ENCODE results near the gene MCRIP2. TPM values are rescaled to one million over a fixed set of nuclear protein-coding genes. Genes with fewer than 3 reads are reported as not detected.
A peak's percentile ranks its signal among the peaks of the same experiment; 100 is the strongest.

The MCRIP2 gene
- total and polyA plus RNA-seq, 9 donors = 0.98 to 42.3 (median 31.2) TPM

GRCh38 chr16:662095-662494 is 20.5 kb downstream of the MCRIP2 start:
- Histone ChIP-seq H3K4me3 (no peak overlapping the region), H3K36me3 (no peaks in the 10 kb centered on the region), H3K27me3 (no peaks in the 10 kb centered on the region), H3K9me3 (no peaks in the 10 kb centered on the region), H3K27ac (no peak overlapping the region), H3K4me1 (ENCODE audit: insufficient read depth) (peaks cover 5% of the 10 kb centered on the region)
- peak in 1 of 5 donors; percentile 43 for DNase-seq
- TF ChIP-seq CTCF (IDR thresholded peaks at IDR 0.05) (no peak), EP300 (IDR thresholded peaks at IDR 0.05) (no peak), POLR2A (IDR thresholded peaks at IDR 0.05) (no peak)
- WGBS, 3 donors = 87 to 89% (median 87%) methylated on average over 15 to 19 of the region's 19 CpGs
- intact Hi-C loops (cut with DNase I) = loop anchor here in 2 of 4 donors (5.0 to 10.0 kb wide), 3 partner anchors 80 to 277 kb away; partner anchors contain the start of gene PGAP6 (in 1 of the 2)

GRCh38 chr16:662597-662996 is 21.0 kb downstream of the MCRIP2 start:
- 92 to 96% (median 93%) methylated on average over 19 to 21 of the region's 21 CpGs for WGBS, 3 donors
- H3K27ac ChIP-seq = no peak overlapping the region
- peaks cover 8% of the 10 kb centered on the region for H3K4me1 ChIP-seq (ENCODE audit: insufficient read depth)
- DNase-seq = no peak
- TF ChIP-seq POLR2A (IDR thresholded peaks at IDR 0.05) (no peak), CTCF (IDR thresholded peaks at IDR 0.05) (no peak), EP300 (IDR thresholded peaks at IDR 0.05) (no peak)
- intact Hi-C loops (cut with DNase I) = loop anchor here in 2 of 4 donors (5.0 to 10.0 kb wide), 3 partner anchors 80 to 278 kb away; partner anchors contain the start of gene PGAP6 (in 1 of the 2)
- H3K9me3 ChIP-seq = no peaks in the 10 kb centered on the region
- H3K4me3 ChIP-seq = no peak overlapping the region
- no peaks in the 10 kb centered on the region for H3K36me3 ChIP-seq
- no peaks in the 10 kb centered on the region for H3K27me3 ChIP-seq

GRCh38 chr16:666572-666971 is 24.9 kb downstream of the MCRIP2 start:
- no peaks in the 10 kb centered on the region for H3K9me3 ChIP-seq
- DNase-seq = no peak
- no peak overlapping the region for H3K27ac ChIP-seq
- intact Hi-C loops (cut with DNase I) = loop anchor here in 3 of 4 donors (5.0 to 10.0 kb wide), 3 partner anchors 99 to 282 kb away; partner anchors contain the start of genes NHLRC4 (in 1 of the 3), PGAP6 (in 1 of the 3) and PIGQ (in 1 of the 3)
- H3K4me1 ChIP-seq (ENCODE audit: insufficient read depth) = peaks cover 12% of the 10 kb centered on the region
- no peaks in the 10 kb centered on the region for H3K36me3 ChIP-seq
- no peaks in the 10 kb centered on the region for H3K27me3 ChIP-seq
- TF ChIP-seq POLR2A (IDR thresholded peaks at IDR 0.05) (no peak), CTCF (IDR thresholded peaks at IDR 0.05) (no peak), EP300 (IDR thresholded peaks at IDR 0.05) (no peak)
- 82 to 88% (median 86%) methylated on average over 10 to 13 of the region's 13 CpGs for WGBS, 3 donors
- no peak overlapping the region for H3K4me3 ChIP-seq

- Histone ChIP-seq H3K36me3 (no peaks in the 10 kb centered on the region), H3K4me1 (ENCODE audit: insufficient read depth) (peaks cover 12% of the 10 kb centered on the region), H3K27ac (peak overlapping the region in 1 of 2 donors; percentile 4), H3K27me3 (no peaks in the 10 kb centered on the region), H3K4me3 (peak overlapping the region; percentile 74), H3K9me3 (no peaks in the 10 kb centered on the region)
- no peak for DNase-seq
- intact Hi-C loops (cut with DNase I) = loop anchor here in 3 of 4 donors (5.0 to 10.0 kb wide), 3 partner anchors 100 to 282 kb away; partner anchors contain the start of genes NHLRC4 (in 1 of the 3), PGAP6 (in 1 of the 3) and PIGQ (in 1 of the 3)
- TF ChIP-seq CTCF (IDR thresholded peaks at IDR 0.05) (no peak), EP300 (IDR thresholded peaks at IDR 0.05) (no peak)
- 78 to 84% (median 81%) methylated on average over 20 to 22 of the region's 22 CpGs for WGBS, 3 donors
These were observed 25.6 kb downstream of the MCRIP2 start for GRCh38 chr16:667113-667779.
